ENCODE results near the gene PGAP3. TPM values are rescaled to one million over a fixed set of nuclear protein-coding genes. Genes with fewer than 3 reads are reported as not detected.
A peak's percentile ranks its signal among the peaks of the same experiment; 100 is the strongest.

Gene PGAP3
- total RNA-seq, 4 donors from 2014 or later = 19.9 to 82.6 (median 46.2) TPM

- no peak for TF ChIP-seq POLR2AphosphoS5 (IDR thresholded peaks at IDR 0.05)
- Histone ChIP-seq H3K36me3 (no peaks in the 10 kb centered on the region), H3K27me3 (peaks cover 32% of the 10 kb centered on the region), H3K27ac (peak overlapping the region in 2 of 4 donors; percentile 83 to 92), H3K9me3 (no peaks in the 10 kb centered on the region), H3K4me3 (no peak overlapping the region), H3K4me1 (peaks cover 5 to 50% (median 31%) of the 10 kb centered on the region in 4 donors)
- 40 to 57% methylated on average over 1 to 2 of the region's 2 CpGs for WGBS, 2 donors (ENCODE audit: low coverage in 1 of 2)
- in situ Hi-C loops (cut with MboI; ENCODE audit: low pct_ligation_motif_present in 1 of 4, low pct_unique_long_range_greater_than_20kb in 1 of 4, low sequenced_read_pairs in 3 of 4) = loop anchor here in 1 of 4 donors (25.0 kb wide), 1 partner anchor 99 kb away; the partner anchor contains the start of genes PPP1R1B and STARD3
- DNase-seq = no peak
- intact Hi-C loops (cut with DNase I; ENCODE audit: low total_unique reads) = no loop called here
These were observed 48.0 kb upstream of the PGAP3 start for GRCh38 chr17:39735882-39736281.

GRCh38 chr17:39732586-39732985 lies 44.7 kb upstream of the PGAP3 start:
- no peak overlapping the region for H3K27ac ChIP-seq
- intact Hi-C loops (cut with DNase I; ENCODE audit: low total_unique reads) = no loop called here
- peaks cover 0 to 4% (median 0%) of the 10 kb centered on the region in 4 donors for H3K36me3 ChIP-seq
- 95 to 100% methylated on average over 2 to 3 of the region's 3 CpGs for WGBS, 2 donors (ENCODE audit: low coverage in 1 of 2)
- no peak for TF ChIP-seq CTCF (IDR thresholded peaks at IDR 0.05)
- TF ChIP-seq EP300 (IDR thresholded peaks at IDR 0.05; ENCODE audit: low read depth) = no peak
- TF ChIP-seq POLR2A (IDR thresholded peaks at IDR 0.05) = no peak
- no peak for TF ChIP-seq POLR2AphosphoS5 (IDR thresholded peaks at IDR 0.05)
- peaks cover 8 to 27% (median 20%) of the 10 kb centered on the region in 4 donors for H3K4me1 ChIP-seq
- H3K9me3 ChIP-seq = no peaks in the 10 kb centered on the region
- H3K27me3 ChIP-seq = peaks cover 9% of the 10 kb centered on the region
- no peak overlapping the region for H3K4me3 ChIP-seq
- DNase-seq = no peak
- in situ Hi-C loops (cut with MboI; ENCODE audit: low pct_ligation_motif_present in 1 of 4, low pct_unique_long_range_greater_than_20kb in 1 of 4, low sequenced_read_pairs in 3 of 4) = loop anchor here in 1 of 4 donors (25.0 kb wide), 1 partner anchor 95 kb away; the partner anchor contains the start of genes PPP1R1B and STARD3

GRCh38 chr17:39730095-39730921 lies 42.5 kb upstream of the PGAP3 start, which contains the start of gene MIEN1:
MIEN1 (minus strand) TSS chr17:39730532; CDS start chr17:39730495, 37 bp downstream.
- Histone ChIP-seq H3K27ac (peak within 1 kb of the TSS; percentile 86 to 95 (median 91)), H3K36me3 (peaks cover 0 to 17% (median 0%) of the 10 kb centered on the region in 4 donors), H3K4me1 (peaks cover 8 to 13% (median 10%) of the 10 kb centered on the region in 4 donors), H3K9me3 (no peaks in the 10 kb centered on the region), H3K27me3 (no peaks in the 10 kb centered on the region), H3K4me3 (peak within 1 kb of the TSS; percentile 69 to 90 (median 82))
- peak; percentile 95 for DNase-seq
- intact Hi-C loops (cut with DNase I; ENCODE audit: low total_unique reads) (no loop called here), in situ Hi-C loops (cut with MboI; ENCODE audit: low pct_ligation_motif_present in 1 of 4, low pct_unique_long_range_greater_than_20kb in 1 of 4, low sequenced_read_pairs in 3 of 4) (loop anchor here in 1 of 4 donors (25.0 kb wide), 1 partner anchor 93 kb away; the partner anchor contains the start of genes PPP1R1B and STARD3)
- TF ChIP-seq POLR2A (IDR thresholded peaks at IDR 0.05) (peak; percentile 91), EP300 (IDR thresholded peaks at IDR 0.05; ENCODE audit: low read depth) (peak; percentile 57), POLR2AphosphoS5 (IDR thresholded peaks at IDR 0.05) (peak; percentile 88 to 98 (median 96)), CTCF (IDR thresholded peaks at IDR 0.05) (peak; percentile 86 to 97 (median 93))
- 0 to 1% methylated on average over 1 to 45 of the region's 65 CpGs for WGBS, 2 donors (ENCODE audit: low coverage in 1 of 2)

GRCh38 chr17:39729280-39729851 lies 41.5 kb upstream of the PGAP3 start:
- Histone ChIP-seq H3K36me3 (peaks cover 0 to 25% (median 0%) of the 10 kb centered on the region in 4 donors), H3K9me3 (no peaks in the 10 kb centered on the region), H3K4me3 (peak overlapping the region; percentile 69 to 90 (median 82)), H3K27me3 (no peaks in the 10 kb centered on the region), H3K4me1 (peaks cover 8 to 13% (median 10%) of the 10 kb centered on the region in 4 donors), H3K27ac (peak overlapping the region; percentile 86 to 95 (median 91))
- no peak for DNase-seq
- in situ Hi-C loops (cut with MboI; ENCODE audit: low pct_ligation_motif_present in 1 of 4, low pct_unique_long_range_greater_than_20kb in 1 of 4, low sequenced_read_pairs in 3 of 4) (loop anchor here in 1 of 4 donors (25.0 kb wide), 1 partner anchor 92 kb away; the partner anchor contains the start of genes PPP1R1B and STARD3), intact Hi-C loops (cut with DNase I; ENCODE audit: low total_unique reads) (no loop called here)
- TF ChIP-seq POLR2A (IDR thresholded peaks at IDR 0.05) (no peak), POLR2AphosphoS5 (IDR thresholded peaks at IDR 0.05) (no peak), CTCF (IDR thresholded peaks at IDR 0.05) (no peak), EP300 (IDR thresholded peaks at IDR 0.05; ENCODE audit: low read depth) (no peak)
- WGBS, 2 donors (ENCODE audit: low coverage in 1 of 2) = 68 to 80% methylated on average over 1 to 6 of the region's 6 CpGs

All from transverse colon (tissue), 4 donors.